Thymus (tissue), 11 donors: Measurements from ENCODE around the gene RAG1. TPM values are rescaled to one million over a fixed set of nuclear protein-coding genes. Genes with fewer than 3 reads are reported as not detected.

Source experiments
- DNase-seq, 9 donors: peaks; one replicate each; pipeline ENCODE4 v3.0.0-alpha.2; 2013; ENCODE audit warnings: low spot score in 9 of 9, low read depth in 6 of 9, missing footprints in 1 of 9
- H3K27ac ChIP-seq, 2 donors: one replicate each; pipeline ENCODE4 v1.5.1; 2013; ENCODE audit warnings: control low read depth in 1 of 2, low read depth in 1 of 2, low read length in 1 of 2, mild to moderate bottlenecking in 1 of 2, moderate library complexity in 1 of 2
- H3K27me3 ChIP-seq, 2 donors: one replicate each; pipeline ENCODE4 v1.5.1; 2013; ENCODE audit warnings: low read length in 1 of 2; ENCODE audit not compliant: control insufficient read depth in 2 of 2, insufficient read depth in 1 of 2
- H3K36me3 ChIP-seq, 2 donors: one replicate each; pipeline ENCODE4 v1.5.1; 2013; ENCODE audit warnings: low read length in 1 of 2, mild to moderate bottlenecking in 1 of 2, moderate library complexity in 1 of 2; ENCODE audit not compliant: control insufficient read depth in 2 of 2, insufficient read depth in 2 of 2
- H3K4me1 ChIP-seq, 2 donors: one replicate each; pipeline ENCODE4 v1.5.1; 2013; ENCODE audit warnings: low read length in 2 of 2; ENCODE audit not compliant: control insufficient read depth in 2 of 2, insufficient read depth in 2 of 2
- H3K4me3 ChIP-seq, 2 donors: one replicate each; pipeline ENCODE4 v1.5.1; 2013; ENCODE audit warnings: low read length in 2 of 2, control low read depth in 1 of 2, mild to moderate bottlenecking in 1 of 2
- H3K9me3 ChIP-seq, 2 donors: one replicate each; pipeline ENCODE4 v1.5.1; 2013; ENCODE audit warnings: low read length in 1 of 2, mild to moderate bottlenecking in 1 of 2; ENCODE audit not compliant: control insufficient read depth in 2 of 2, insufficient read depth in 1 of 2
- WGBS: extraction: QIAGEN DNeasy Blood & Tissue Kit; methylation state at CpG from one replicate; pipeline ENCODE4 v1.1.7; 2013; 5-methylcytosine and 5-hydroxymethylcytosine counted together
- polyA plus RNA-seq: library from polyadenylated mRNA; stranded (reverse); fragments of 200-250 nt; gene quantifications from one replicate; pipeline ENCODE4 v1.2.3, GENCODE V29; 2013
- total RNA-seq: library from RNA; stranded (reverse); fragments of 120-200 nt; gene quantifications from one replicate; pipeline ENCODE4 v1.2.4, GENCODE V29; 2013
- donor health status: healthy.

RAG1 gene
- total and polyA plus RNA-seq, 2 donors = 24.6 to 1,091 TPM

- peaks cover 39 to 51% of the 10 kb centered on the region in 2 donors for H3K4me1 ChIP-seq
- H3K36me3 ChIP-seq = no peaks in the 10 kb centered on the region
- no peak overlapping the region for H3K4me3 ChIP-seq
- H3K27ac ChIP-seq = peak overlapping the region in 1 of 2 donors; percentile 29
- WGBS = 85% methylated on average over 5 of the region's 5 CpGs
- no peaks in the 10 kb centered on the region for H3K9me3 ChIP-seq
- no peaks in the 10 kb centered on the region for H3K27me3 ChIP-seq
- no peak for DNase-seq
These were observed 60.3 kb downstream of the RAG1 start for GRCh38 chr11:36628141-36628540.

- peak overlapping the region in 1 of 2 donors; percentile 29 for H3K27ac ChIP-seq
- H3K4me3 ChIP-seq = no peak overlapping the region
- H3K9me3 ChIP-seq = no peaks in the 10 kb centered on the region
- DNase-seq = no peak
- WGBS = 98% methylated on average over 4 of the region's 4 CpGs
- H3K4me1 ChIP-seq = peaks cover 35 to 47% of the 10 kb centered on the region in 2 donors
- H3K27me3 ChIP-seq = no peaks in the 10 kb centered on the region
- H3K36me3 ChIP-seq = no peaks in the 10 kb centered on the region
These were observed 61.0 kb downstream of the RAG1 start for GRCh38 chr11:36628765-36629244.

Other genes with a start within 250 kb of the RAG1 start
- 11.9 TPM for gene TRAF6, start 57.7 kb upstream of the RAG1 start, total RNA-seq
- 5.0 TPM for gene TRAF6, start 57.7 kb upstream of the RAG1 start, polyA plus RNA-seq
- gene IFTAP, start 26.5 kb downstream of the RAG1 start, total RNA-seq = 22.5 TPM
- gene IFTAP, start 26.5 kb downstream of the RAG1 start, polyA plus RNA-seq = 31.8 TPM
- gene RAG2, start 30.2 kb downstream of the RAG1 start, total RNA-seq = 195 TPM
- 16.5 TPM for gene RAG2, start 30.2 kb downstream of the RAG1 start, polyA plus RNA-seq